ENCODE measurements around the gene NFYC. TPM values are rescaled to one million over a fixed set of nuclear protein-coding genes. Genes with fewer than 3 reads are reported as not detected.
A peak's percentile ranks its signal among the peaks of the same experiment; 100 is the strongest.

The NFYC gene
- total and polyA plus RNA-seq, 11 donors = 45.2 to 82.8 (median 66.1) TPM

DNA sequence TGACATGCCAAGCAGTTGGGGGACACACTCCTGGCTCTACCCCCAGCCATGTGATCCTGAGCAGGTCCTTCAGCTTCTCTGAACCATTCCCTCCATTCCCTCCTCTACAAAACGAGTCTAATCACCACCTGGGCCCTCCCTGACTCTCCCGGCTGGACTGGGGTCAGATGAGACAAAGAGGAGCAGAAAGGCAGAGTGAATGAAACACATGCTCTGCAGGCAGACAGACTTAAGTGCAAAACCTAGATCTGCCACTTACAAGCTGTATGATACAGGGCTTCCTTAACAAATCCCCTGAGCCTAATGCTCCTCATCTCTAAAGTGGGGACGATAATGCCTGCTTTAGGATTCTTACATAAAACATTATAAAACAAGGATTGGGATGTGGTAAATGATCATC lies 43.3 kb upstream of the NFYC start:
- Histone ChIP-seq H3K9me3 (no peaks in the 10 kb centered on the region), H3K4me1 (peaks cover 0 to 20% (median 3%) of the 10 kb centered on the region in 12 donors), H3K27me3 (no peaks in the 10 kb centered on the region), H3K4me3 (no peak overlapping the region), H3K36me3 (no peaks in the 10 kb centered on the region), H3K27ac (no peak overlapping the region)
- 84 to 88% (median 86%) methylated on average over 3 of the region's 3 CpGs for WGBS, 4 donors
- no peak for ATAC-seq
- TF ChIP-seq, protein P1, sequence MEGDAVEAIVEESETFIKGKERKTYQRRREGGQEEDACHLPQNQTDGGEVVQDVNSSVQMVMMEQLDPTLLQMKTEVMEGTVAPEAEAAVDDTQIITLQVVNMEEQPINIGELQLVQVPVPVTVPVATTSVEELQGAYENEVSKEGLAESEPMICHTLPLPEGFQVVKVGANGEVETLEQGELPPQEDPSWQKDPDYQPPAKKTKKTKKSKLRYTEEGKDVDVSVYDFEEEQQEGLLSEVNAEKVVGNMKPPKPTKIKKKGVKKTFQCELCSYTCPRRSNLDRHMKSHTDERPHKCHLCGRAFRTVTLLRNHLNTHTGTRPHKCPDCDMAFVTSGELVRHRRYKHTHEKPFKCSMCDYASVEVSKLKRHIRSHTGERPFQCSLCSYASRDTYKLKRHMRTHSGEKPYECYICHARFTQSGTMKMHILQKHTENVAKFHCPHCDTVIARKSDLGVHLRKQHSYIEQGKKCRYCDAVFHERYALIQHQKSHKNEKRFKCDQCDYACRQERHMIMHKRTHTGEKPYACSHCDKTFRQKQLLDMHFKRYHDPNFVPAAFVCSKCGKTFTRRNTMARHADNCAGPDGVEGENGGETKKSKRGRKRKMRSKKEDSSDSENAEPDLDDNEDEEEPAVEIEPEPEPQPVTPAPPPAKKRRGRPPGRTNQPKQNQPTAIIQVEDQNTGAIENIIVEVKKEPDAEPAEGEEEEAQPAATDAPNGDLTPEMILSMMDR (IDR thresholded peaks at IDR 0.05) = no peak
- no peak for TF ChIP-seq POLR2A (IDR thresholded peaks at IDR 0.05)
- intact Hi-C loops (cut with DNase I) = no loop called here
- no peak for DNase-seq

DNA sequence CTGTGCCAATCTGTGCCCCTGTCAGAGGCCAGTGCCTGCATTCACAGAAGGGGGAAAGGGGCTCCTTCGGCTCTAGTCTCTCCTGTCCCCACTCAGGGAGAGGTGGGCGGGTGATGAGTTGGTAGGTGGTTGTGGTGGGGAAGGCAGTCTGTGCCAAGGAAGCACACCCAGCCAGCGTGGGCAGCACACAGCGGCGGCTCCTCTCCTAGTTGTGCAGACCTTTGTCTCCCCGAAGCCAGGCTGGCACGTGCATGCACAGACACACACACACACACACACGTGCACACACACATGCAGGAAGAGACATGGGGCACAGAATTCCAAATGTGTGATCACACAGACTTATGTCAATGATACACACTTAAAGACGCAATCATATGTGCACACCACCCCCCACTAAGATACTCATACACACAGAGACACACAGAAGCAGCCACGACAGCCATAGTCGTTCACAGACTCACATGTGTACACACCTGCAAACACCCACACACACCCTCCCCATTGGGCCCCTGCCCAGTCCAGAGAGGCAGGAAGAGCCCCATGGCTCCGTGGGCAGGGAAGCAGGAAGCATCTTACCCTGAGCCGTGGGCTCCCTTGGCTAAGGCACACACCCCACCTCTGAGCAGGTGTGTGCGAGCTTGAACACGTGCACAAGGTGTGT lies 42.4 kb upstream of the NFYC start:
- no peak for TF ChIP-seq POLR2A (IDR thresholded peaks at IDR 0.05)
- TF ChIP-seq, protein P1 (IDR thresholded peaks at IDR 0.05) = no peak
- no peak overlapping the region for H3K4me3 ChIP-seq
- no peak for DNase-seq
- peaks cover 0 to 3% (median 0%) of the 10 kb centered on the region in 9 donors for H3K27me3 ChIP-seq
- H3K4me1 ChIP-seq = peaks cover 0 to 20% (median 3%) of the 10 kb centered on the region in 12 donors
- intact Hi-C loops (cut with DNase I) = no loop called here
- ATAC-seq = no peak
- WGBS, 4 donors = 81 to 87% (median 85%) methylated on average over 15 of the region's 15 CpGs
- H3K36me3 ChIP-seq = no peaks in the 10 kb centered on the region
- no peaks in the 10 kb centered on the region for H3K9me3 ChIP-seq
- H3K27ac ChIP-seq = no peak overlapping the region

DNA sequence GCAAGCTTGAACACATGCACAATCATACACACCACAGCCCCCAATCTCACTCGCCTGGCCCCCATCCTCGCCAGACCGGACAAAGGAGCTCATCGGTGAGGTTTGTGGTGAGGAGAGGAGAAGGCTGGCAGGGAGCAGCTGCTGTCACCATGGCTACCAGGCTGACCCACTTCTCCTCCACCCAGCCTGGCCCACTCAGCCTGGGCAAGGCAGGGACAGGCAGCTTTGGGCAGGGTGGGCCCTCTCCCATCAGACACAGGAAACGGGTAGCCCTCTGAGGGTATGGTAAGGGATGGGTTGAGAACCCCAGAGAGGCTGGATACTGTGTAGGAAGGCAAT lies 41.9 kb upstream of the NFYC start:
- 79 to 94% (median 89%) methylated on average over 5 of the region's 5 CpGs for whole genome bisulfite sequencing, 4 donors
- no peaks in the 10 kb centered on the region for H3K9me3 ChIP-seq
- peaks cover 0 to 20% (median 3%) of the 10 kb centered on the region in 12 donors for H3K4me1 ChIP-seq
- H3K4me3 ChIP-seq = no peak overlapping the region
- H3K27ac ChIP-seq = peak overlapping the region in 1 of 12 donors; percentile 13
- DNase-seq (no peak), ATAC-seq (no peak)
- peaks cover 0 to 3% (median 0%) of the 10 kb centered on the region in 9 donors for H3K27me3 ChIP-seq
- H3K36me3 ChIP-seq = no peaks in the 10 kb centered on the region
- intact Hi-C loops (cut with DNase I) = no loop called here
- TF ChIP-seq POLR2A (IDR thresholded peaks at IDR 0.05) = no peak
- TF ChIP-seq, protein P1 (IDR thresholded peaks at IDR 0.05) = no peak

DNA sequence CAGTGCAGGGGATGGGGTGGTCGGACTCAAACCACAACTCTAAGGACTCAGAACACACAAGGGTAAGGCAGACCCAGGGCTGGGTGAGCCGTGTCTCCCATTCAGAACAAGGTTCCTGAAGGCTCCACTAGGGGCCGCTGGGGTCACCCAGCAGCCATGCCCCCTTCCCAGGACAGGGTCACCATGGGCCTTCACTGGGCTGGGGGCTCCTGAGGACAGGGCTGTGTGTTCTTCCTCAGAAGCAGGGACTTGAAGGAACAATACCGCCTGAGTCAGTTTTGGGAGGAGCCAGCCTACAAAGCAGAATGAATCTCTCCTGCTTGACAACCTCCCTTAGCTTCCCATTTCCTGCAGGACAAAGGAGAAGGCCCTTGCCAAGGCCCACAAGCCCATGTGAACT lies 41.4 kb upstream of the NFYC start:
- WGBS, 4 donors = 29 to 53% (median 42%) methylated on average over 4 of the region's 4 CpGs
- peaks cover 0 to 20% (median 3%) of the 10 kb centered on the region in 12 donors for H3K4me1 ChIP-seq
- ATAC-seq (peak in 2 of 4 donors; percentile 29 to 75), DNase-seq (peak in 2 of 5 donors; percentile 22 to 37)
- TF ChIP-seq, protein P1 (IDR thresholded peaks at IDR 0.05) = peak in 7 of 12 donors; percentile 11 to 43 (median 16)
- TF ChIP-seq POLR2A (IDR thresholded peaks at IDR 0.05) = no peak
- intact Hi-C loops (cut with DNase I) = no loop called here
- H3K27me3 ChIP-seq = peaks cover 0 to 3% (median 0%) of the 10 kb centered on the region in 9 donors
- peak overlapping the region in 1 of 12 donors; percentile 13 for H3K27ac ChIP-seq
- no peak overlapping the region for H3K4me3 ChIP-seq
- H3K36me3 ChIP-seq = no peaks in the 10 kb centered on the region
- H3K9me3 ChIP-seq = no peaks in the 10 kb centered on the region

Data from heart left ventricle (tissue), 16 donors.